Measurements from ENCODE around the gene BMF. TPM values are rescaled to one million over a fixed set of nuclear protein-coding genes. Genes with fewer than 3 reads are reported as not detected.
"Not testable (repeated sequence)": the region's sequence is repeated elsewhere in the genome, so short reads cannot be mapped to it uniquely, and the experiment has no call there.

Gene BMF
- total and polyA plus RNA-seq, 12 donors, result 1.3 to 12.8 (median 7.1) TPM

- no peak overlapping the region for H3K4me3 ChIP-seq
- WGBS, 4 donors, result 82 to 85% (median 84%) methylated on average over 19 of the region's 19 CpGs
- no peaks in the 10 kb centered on the region for H3K27me3 ChIP-seq
- no peaks in the 10 kb centered on the region for H3K36me3 ChIP-seq (replicated peaks in 1 of 2)
- DNase-seq, result peak in 1 of 7 donors; percentile 15
- no peaks in the 10 kb centered on the region for H3K9me3 ChIP-seq (replicated peaks in 1 of 3)
- no peak for TF ChIP-seq POLR2A (IDR thresholded peaks at IDR 0.05)
- TF ChIP-seq CTCF (IDR thresholded peaks at IDR 0.05), result no peak
- intact Hi-C loops (cut with DNase I), result no loop called here
- H3K4me1 ChIP-seq (replicated peaks in 1 of 2), result no peaks in the 10 kb centered on the region
- H3K27ac ChIP-seq, result no peak overlapping the region
These were observed 22.3 kb upstream of the BMF start for GRCh38 chr15:40130799-40131502.

- WGBS, 4 donors, result 65 to 83% (median 76%) methylated on average over 2 to 5 of the region's 5 CpGs
- H3K4me1 ChIP-seq (replicated peaks in 1 of 2), result no peaks in the 10 kb centered on the region
- intact Hi-C loops (cut with DNase I), result no loop called here
- no peaks in the 10 kb centered on the region for H3K36me3 ChIP-seq (replicated peaks in 1 of 2)
- H3K4me3 ChIP-seq, result no peak overlapping the region
- H3K27me3 ChIP-seq, result no peaks in the 10 kb centered on the region
- no peak for DNase-seq
- no peaks in the 10 kb centered on the region for H3K9me3 ChIP-seq (replicated peaks in 1 of 3)
- TF ChIP-seq CTCF (IDR thresholded peaks at IDR 0.05), result no peak
- H3K27ac ChIP-seq, result no peak overlapping the region
These were observed 21.4 kb upstream of the BMF start for GRCh38 chr15:40130118-40130517.

- no peaks in the 10 kb centered on the region for H3K27me3 ChIP-seq
- DNase-seq, result peak in 1 of 7 donors; percentile 15
- intact Hi-C loops (cut with DNase I), result no loop called here
- TF ChIP-seq POLR2A (IDR thresholded peaks at IDR 0.05) (no peak), CTCF (IDR thresholded peaks at IDR 0.05) (no peak)
- H3K9me3 ChIP-seq (replicated peaks in 1 of 3), result no peaks in the 10 kb centered on the region
- H3K4me3 ChIP-seq, result no peak overlapping the region
- WGBS, 4 donors, result 76 to 86% (median 82%) methylated on average over 27 of the region's 27 CpGs
- H3K36me3 ChIP-seq (replicated peaks in 1 of 2), result no peaks in the 10 kb centered on the region
- H3K4me1 ChIP-seq (replicated peaks in 1 of 2), result no peaks in the 10 kb centered on the region
- no peak overlapping the region for H3K27ac ChIP-seq
These were observed 20.3 kb upstream of the BMF start for GRCh38 chr15:40128766-40129660.

- WGBS, 4 donors, result 84 to 93% (median 84%) methylated on average over 7 of the region's 7 CpGs
- H3K36me3 ChIP-seq (replicated peaks in 1 of 2), result no peaks in the 10 kb centered on the region
- no peaks in the 10 kb centered on the region for H3K9me3 ChIP-seq (replicated peaks in 1 of 3)
- intact Hi-C loops (cut with DNase I), result no loop called here
- H3K4me3 ChIP-seq, result no peak overlapping the region
- H3K27me3 ChIP-seq, result no peaks in the 10 kb centered on the region
- H3K27ac ChIP-seq, result no peak overlapping the region
- peak in 1 of 7 donors; percentile 13 for DNase-seq
- no peaks in the 10 kb centered on the region for H3K4me1 ChIP-seq (replicated peaks in 1 of 2)
- TF ChIP-seq POLR2A (IDR thresholded peaks at IDR 0.05), result no peak
- no peak for TF ChIP-seq CTCF (IDR thresholded peaks at IDR 0.05)
These were observed 17.3 kb upstream of the BMF start for GRCh38 chr15:40125950-40126349.

- H3K4me1 ChIP-seq (replicated peaks in 1 of 2); H3K27ac ChIP-seq; intact Hi-C loops (cut with DNase I); H3K9me3 ChIP-seq (replicated peaks in 1 of 3); H3K27me3 ChIP-seq; H3K36me3 ChIP-seq (replicated peaks in 1 of 2); H3K4me3 ChIP-seq: not testable (repeated sequence)
- peak in 1 of 7 donors; percentile 14 for DNase-seq
- 66 to 84% (median 73%) methylated on average over 4 to 5 of the region's 5 CpGs for WGBS, 4 donors
These were observed 16.2 kb upstream of the BMF start for GRCh38 chr15:40124807-40125285.

- H3K27ac ChIP-seq; H3K9me3 ChIP-seq (replicated peaks in 1 of 3); intact Hi-C loops (cut with DNase I); H3K36me3 ChIP-seq (replicated peaks in 1 of 2); H3K4me1 ChIP-seq (replicated peaks in 1 of 2); H3K4me3 ChIP-seq; H3K27me3 ChIP-seq: not testable (repeated sequence)
- peak in 1 of 7 donors; percentile 30 for DNase-seq
- 85 to 94% (median 88%) methylated on average over 2 to 3 of the region's 3 CpGs for WGBS, 4 donors
These were observed 15.7 kb upstream of the BMF start for GRCh38 chr15:40124333-40124732.

- H3K9me3 ChIP-seq (replicated peaks in 1 of 3); H3K27ac ChIP-seq; DNase-seq; H3K4me3 ChIP-seq; intact Hi-C loops (cut with DNase I); H3K36me3 ChIP-seq (replicated peaks in 1 of 2); H3K4me1 ChIP-seq (replicated peaks in 1 of 2); H3K27me3 ChIP-seq: not testable (repeated sequence)
- 88 to 95% (median 89%) methylated on average over 2 to 5 of the region's 5 CpGs for WGBS, 4 donors
These were observed 15.2 kb upstream of the BMF start for GRCh38 chr15:40123863-40124262.
